Measurements from ENCODE around the gene CD6. TPM values are rescaled to one million over a fixed set of nuclear protein-coding genes. Genes with fewer than 3 reads are reported as not detected.

The CD6 gene
- total and polyA plus RNA-seq, 8 donors: 0.23 to 2.3 (median 1.0) TPM

- FAIRE-seq (no peak), DNase-seq (no peak), ATAC-seq (no peak)
- WGBS, 2 donors: 89 to 91% methylated on average over 4 of the region's 4 CpGs
- Histone ChIP-seq H3K36me3 (no peaks in the 10 kb centered on the region), H3K27ac (no peak overlapping the region), H3K4me3 (no peak overlapping the region), H3K4me1 (no peaks in the 10 kb centered on the region), H3K27me3 (no peaks in the 10 kb centered on the region), H3K9me3 (no peaks in the 10 kb centered on the region)
- intact Hi-C loops (cut with DNase I): no loop called here
- TF ChIP-seq, protein P1, sequence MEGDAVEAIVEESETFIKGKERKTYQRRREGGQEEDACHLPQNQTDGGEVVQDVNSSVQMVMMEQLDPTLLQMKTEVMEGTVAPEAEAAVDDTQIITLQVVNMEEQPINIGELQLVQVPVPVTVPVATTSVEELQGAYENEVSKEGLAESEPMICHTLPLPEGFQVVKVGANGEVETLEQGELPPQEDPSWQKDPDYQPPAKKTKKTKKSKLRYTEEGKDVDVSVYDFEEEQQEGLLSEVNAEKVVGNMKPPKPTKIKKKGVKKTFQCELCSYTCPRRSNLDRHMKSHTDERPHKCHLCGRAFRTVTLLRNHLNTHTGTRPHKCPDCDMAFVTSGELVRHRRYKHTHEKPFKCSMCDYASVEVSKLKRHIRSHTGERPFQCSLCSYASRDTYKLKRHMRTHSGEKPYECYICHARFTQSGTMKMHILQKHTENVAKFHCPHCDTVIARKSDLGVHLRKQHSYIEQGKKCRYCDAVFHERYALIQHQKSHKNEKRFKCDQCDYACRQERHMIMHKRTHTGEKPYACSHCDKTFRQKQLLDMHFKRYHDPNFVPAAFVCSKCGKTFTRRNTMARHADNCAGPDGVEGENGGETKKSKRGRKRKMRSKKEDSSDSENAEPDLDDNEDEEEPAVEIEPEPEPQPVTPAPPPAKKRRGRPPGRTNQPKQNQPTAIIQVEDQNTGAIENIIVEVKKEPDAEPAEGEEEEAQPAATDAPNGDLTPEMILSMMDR (IDR thresholded peaks at IDR 0.05): no peak
Observed at GRCh38 chr11:61033417-61033816, 61.9 kb downstream of the CD6 start.

GRCh38 chr11:61034111-61034510, 62.6 kb downstream of the CD6 start:
- no peak overlapping the region for H3K27ac ChIP-seq
- intact Hi-C loops (cut with DNase I): no loop called here

GRCh38 chr11:61034704-61035525, 63.4 kb downstream of the CD6 start:
- DNase-seq (no peak), FAIRE-seq (no peak), ATAC-seq (peak in 1 of 4 donors; percentile 52)
- intact Hi-C loops (cut with DNase I): no loop called here
- WGBS, 2 donors: 89 to 90% methylated on average over 15 of the region's 15 CpGs
- Histone ChIP-seq H3K9me3 (no peaks in the 10 kb centered on the region), H3K27ac (no peak overlapping the region), H3K36me3 (no peaks in the 10 kb centered on the region), H3K27me3 (no peaks in the 10 kb centered on the region), H3K4me1 (no peaks in the 10 kb centered on the region), H3K4me3 (no peak overlapping the region)
- TF ChIP-seq, protein P1 (IDR thresholded peaks at IDR 0.05): no peak

More at GRCh38 chr11:61034111-61034510, 62.6 kb downstream of the CD6 start:
- Histone ChIP-seq H3K36me3 (no peaks in the 10 kb centered on the region), H3K27me3 (no peaks in the 10 kb centered on the region), H3K4me1 (no peaks in the 10 kb centered on the region), H3K4me3 (no peak overlapping the region), H3K9me3 (no peaks in the 10 kb centered on the region)
- ATAC-seq (no peak), DNase-seq (no peak), FAIRE-seq (no peak)
- 89 to 90% methylated on average over 4 of the region's 4 CpGs for WGBS, 2 donors
- TF ChIP-seq, protein P1 (IDR thresholded peaks at IDR 0.05): no peak

DNA sequence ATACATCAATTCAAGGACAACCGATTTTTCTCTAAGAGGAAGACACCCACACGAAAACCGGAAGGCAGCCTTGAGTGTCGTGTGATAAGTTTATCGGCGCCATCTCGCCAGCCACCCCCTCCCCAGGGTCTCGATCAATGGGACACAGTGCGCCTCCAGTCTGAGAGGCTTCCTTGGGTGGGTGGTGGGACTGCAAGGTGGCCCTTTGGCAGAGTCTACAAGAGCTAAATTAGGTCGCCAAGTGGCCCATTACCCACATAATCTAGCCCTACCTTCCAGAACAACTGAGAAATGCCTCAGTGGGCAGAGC, 64.0 kb downstream of the CD6 start:
- Histone ChIP-seq H3K4me1 (no peaks in the 10 kb centered on the region), H3K36me3 (no peaks in the 10 kb centered on the region), H3K27ac (no peak overlapping the region), H3K27me3 (no peaks in the 10 kb centered on the region), H3K9me3 (no peaks in the 10 kb centered on the region), H3K4me3 (no peak overlapping the region)
- intact Hi-C loops (cut with DNase I): no loop called here
- DNase-seq: no peak
- no peak for FAIRE-seq
- WGBS, 2 donors: 90 to 92% methylated on average over 10 of the region's 10 CpGs
- TF ChIP-seq, protein P1 (IDR thresholded peaks at IDR 0.05): no peak
- no peak for ATAC-seq

GRCh38 chr11:61037441-61038093, 66.1 kb downstream of the CD6 start:
- TF ChIP-seq, protein P1 (IDR thresholded peaks at IDR 0.05): no peak
- Histone ChIP-seq H3K27ac (no peak overlapping the region), H3K9me3 (no peaks in the 10 kb centered on the region), H3K4me1 (no peaks in the 10 kb centered on the region), H3K4me3 (no peak overlapping the region), H3K27me3 (no peaks in the 10 kb centered on the region), H3K36me3 (no peaks in the 10 kb centered on the region)
- no peak for ATAC-seq
- intact Hi-C loops (cut with DNase I): no loop called here
- peak in 1 of 6 donors; percentile 51 for DNase-seq
- 61 to 63% methylated on average over 5 of the region's 5 CpGs for WGBS, 2 donors
- no peak for FAIRE-seq
